Amygdala (tissue), 56 donors: ENCODE measurements around the gene METTL27.

Experiments
- DNase-seq, 56 donors: peaks; one replicate each; lab custom pipeline; 2025; lab: John Stamatoyannopoulos, UW

METTL27 gene

DNA sequence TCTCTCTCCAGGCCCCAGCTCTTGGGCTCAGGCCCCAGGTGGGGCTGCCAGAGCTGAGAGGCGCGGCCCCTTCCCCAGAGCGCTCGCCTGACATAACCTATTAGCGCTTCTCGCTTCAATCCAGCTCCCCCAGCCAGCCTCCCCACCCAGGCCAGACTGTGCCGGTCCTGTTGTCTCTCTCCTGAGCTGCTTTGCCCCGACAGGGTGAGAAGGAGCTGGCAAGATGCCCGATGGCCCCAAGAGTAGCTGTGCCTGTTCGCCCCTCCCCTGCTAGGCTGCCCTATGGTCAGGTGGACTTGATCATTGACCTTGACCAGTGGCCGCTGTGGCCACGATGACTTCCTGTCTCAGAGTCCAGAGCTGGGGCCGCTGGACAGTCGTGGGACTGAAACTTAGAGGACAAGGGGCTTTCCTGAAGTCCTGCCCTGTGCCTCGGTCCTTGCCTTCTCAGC, 27.8 kb upstream of the METTL27 start:
- peak in 2 of 56 donors; percentile 8 to 14 for DNase-seq

DNA sequence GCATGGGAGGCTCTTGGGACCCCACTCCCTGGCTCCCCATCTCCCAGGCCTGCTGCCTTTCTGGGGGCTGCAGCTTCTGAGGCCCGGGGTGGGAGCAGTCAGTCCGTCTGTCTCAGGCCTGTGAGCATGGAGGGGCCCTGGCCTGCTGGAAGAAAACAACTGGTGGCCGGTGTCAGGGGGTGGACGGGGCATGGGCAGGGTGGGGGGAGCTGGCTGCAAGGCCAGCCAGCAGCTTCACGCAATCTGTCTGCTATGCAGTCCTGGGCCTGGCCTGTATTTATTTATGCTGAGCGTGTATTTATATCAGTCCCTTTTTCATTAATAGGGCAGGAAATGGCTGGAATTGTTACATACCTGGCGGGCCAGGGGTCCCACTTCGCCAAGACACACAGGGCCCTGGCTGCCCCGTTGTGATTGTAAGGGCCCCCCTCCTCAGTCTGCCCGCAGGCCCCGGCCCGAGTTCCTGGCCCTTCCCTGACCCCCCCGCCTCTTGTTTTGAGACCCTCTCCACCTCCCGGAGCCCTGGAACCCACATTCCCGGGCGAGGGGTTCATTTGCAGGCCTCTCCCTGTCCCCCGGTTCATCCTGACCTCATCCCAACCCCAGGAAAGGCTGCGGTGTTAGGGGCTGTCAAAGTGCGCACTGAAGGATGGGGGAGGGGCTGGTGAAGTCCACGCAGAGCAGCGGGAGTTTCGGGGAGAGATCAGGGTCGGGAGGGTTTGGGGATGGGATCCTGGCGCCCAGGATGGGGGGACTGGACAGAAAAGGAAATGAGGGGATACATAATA, 26.9 kb upstream of the METTL27 start:
- no peak for DNase-seq

- no peak for DNase-seq
Measured at GRCh38 chr7:73866446-73866767, 24.1 kb upstream of the METTL27 start.

GRCh38 chr7:73865738-73866445, 23.6 kb upstream of the METTL27 start:
- peak in 27 of 56 donors; percentile 3 to 48 (median 11) for DNase-seq

DNA sequence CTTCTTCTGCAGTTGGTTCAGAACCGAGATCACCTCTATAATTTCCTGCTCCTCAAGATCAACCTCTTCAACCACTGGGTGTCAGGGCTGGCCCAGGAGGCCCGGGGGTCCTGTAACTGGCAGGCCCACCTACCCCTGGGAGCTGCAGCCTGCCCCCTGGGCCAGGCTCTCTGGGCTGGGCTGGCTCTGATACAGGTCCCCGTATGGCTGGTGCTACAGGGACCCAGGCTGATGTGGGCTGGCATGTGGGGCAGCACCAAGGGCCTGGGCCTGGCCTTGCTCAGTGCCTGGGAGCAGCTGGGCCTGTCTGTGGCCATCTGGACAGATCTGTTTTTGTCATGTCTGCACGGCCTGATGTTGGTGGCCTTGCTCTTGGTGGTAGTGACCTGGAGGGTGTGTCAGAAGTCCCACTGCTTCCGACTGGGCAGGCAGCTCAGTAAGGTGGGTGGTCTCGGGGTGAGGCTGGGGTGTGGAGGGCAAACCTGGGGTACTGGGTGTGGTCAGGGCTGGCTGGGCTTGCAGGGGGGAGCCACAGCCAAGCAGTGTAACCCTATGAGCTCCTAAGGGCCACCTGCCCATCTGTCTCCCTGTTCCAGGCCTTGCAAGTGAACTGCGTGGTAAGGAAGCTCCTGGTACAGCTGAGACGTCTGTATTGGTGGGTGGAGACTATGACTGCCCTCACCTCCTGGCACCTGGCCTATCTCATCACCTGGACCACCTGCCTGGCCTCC, 22.8 kb upstream of the METTL27 start:
- no peak for DNase-seq

DNA sequence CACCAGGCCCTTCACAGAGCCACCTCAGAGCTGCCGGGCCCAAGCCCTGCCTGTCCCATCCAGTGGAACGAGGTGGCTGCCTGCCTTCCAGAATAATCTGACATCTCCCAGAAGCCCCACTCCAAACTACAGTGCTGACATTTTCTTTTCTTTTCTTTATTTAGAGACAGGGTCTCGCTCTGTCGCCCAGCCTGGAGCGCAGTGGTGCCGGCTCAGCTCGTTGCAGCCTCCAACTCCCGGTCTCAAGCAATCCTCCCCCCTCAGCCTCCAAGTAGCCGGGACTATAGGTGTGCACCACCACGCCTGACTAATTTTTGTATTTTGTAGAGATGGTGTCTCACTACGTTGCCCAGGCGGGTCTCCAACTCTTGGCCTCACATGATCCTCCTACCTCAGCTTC, 19.0 kb upstream of the METTL27 start:
- DNase-seq: no peak

DNA sequence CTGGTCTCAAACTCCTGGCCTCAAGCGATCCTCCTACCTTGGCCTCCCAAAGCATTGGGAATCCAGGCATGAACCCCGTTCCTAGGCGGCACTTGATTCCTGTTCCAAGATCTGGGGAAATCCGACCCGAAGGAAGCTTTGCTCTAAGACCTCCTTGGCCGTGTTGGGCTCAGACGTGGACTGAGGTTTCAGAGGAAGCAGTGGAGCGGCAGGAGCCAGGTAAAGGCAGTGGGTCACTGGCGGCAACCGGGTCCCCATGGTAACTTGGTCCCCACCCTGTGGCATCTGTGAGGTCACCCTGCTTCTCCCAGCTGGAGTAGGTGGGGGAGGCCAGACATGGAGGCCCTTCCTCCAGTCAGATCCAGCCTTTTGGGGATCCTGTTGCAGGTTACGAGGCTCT, 18.5 kb upstream of the METTL27 start, which contains the start of gene TMEM270:
TMEM270 (plus strand) TSS at position 301 of the 400 bp plus-strand sequence; CDS start at position 337, 36 bp downstream.
- no peak for DNase-seq

DNA sequence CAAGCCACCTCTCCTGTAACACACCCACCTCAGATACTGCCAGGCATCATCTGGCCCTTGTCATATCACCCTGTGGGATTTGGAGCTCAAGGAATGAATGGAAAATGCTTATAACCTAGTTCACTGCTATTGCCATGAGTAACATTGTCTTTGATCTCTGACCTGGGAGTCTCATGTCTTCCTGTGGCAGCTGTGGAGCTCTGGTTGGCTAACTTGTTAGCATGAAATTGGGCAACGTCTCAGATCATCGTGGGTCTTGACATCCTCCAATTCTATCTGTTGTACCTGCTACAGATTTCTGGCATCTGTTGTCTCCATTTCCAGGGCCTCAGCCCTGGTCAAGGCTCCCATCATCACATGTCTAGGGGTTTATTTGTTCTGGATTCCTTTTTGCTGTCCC, 16.5 kb upstream of the METTL27 start:
- no peak for DNase-seq

GRCh38 chr7:73856941-73857340, 14.6 kb upstream of the METTL27 start:
- DNase-seq: no peak

DNA sequence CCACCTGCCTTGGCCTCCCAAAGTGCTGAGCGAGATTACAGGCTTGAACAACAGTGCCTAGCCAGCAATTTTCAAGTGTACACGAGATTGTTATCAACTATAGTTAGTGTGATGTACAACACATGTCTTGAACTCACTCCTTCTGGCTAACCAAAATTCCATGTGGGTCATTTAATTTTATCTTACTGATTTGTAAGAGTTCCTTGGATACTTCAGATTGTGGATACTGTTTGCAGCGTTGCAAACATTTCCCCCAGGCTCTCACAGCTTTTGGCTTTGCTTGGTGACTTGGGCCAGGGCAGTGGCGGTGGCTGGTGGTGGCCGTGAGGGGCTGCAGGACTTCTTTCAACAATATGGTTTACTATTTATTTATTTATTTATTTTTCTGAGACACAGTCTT, 10.2 kb upstream of the METTL27 start:
- DNase-seq: no peak

DNA sequence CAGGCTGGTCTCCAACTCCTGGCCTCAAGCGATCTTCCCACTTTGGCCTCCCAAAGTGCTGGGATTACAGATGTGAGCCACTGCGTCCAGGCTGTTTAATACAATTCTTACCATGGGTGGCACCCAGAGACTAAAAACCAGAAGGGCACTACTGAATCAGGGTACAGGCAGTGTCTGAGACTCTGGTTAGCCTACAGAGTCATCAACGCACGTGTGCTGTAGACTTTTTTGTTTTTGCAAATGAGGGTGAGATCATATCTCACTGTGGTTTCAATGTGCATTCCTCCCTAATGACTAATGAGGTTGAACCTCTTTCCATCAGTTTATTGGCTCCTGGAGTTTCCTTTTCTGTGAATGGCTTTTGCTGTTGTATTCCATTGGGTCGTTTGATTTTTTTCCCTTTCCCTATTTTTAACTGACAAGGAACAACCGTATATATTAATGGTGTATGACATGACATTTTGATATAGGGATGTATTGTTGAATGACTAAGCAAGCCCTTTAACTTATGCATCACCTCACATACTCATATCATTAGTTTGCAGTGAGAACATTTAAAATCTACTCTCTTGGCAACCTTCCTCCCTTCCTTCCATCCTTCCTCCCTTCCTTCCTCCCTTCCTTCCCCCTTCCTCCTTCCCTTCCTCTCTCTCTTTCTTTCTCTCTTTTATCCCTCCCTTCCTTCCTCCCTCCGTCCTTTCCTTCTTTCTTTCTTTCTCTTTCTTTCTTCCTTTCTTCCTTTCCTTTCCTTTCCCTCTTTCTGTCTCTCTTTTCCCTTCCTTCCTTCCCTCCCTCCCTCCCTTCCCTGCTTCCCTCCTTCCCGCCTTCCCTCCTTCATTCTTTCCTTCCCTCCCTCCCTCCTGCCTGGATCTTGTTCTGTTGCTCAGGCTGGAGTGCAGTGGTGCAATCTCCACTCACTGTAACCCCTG, 9.4 kb upstream of the METTL27 start:
- no peak for DNase-seq

DNA sequence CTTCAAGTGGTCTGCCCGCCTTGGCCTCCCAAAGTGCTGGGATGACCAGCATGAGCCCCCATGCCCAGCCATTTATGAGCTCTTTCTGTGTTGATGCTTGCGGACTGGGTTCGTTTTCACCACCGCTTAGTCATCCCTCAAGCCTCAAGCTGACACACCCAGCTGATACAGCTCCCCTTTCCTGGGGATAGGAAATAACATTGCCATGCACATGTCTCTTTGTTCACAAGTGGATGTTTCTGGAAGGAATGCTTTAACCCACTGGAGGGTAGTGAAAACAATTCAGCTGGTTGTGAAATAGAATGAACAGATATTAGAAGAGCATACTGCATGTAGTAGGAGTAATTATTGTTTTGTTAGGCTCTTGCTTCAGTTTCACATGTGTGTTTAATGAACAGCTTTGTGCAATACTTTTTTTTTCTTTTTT, 8.5 kb upstream of the METTL27 start:
- DNase-seq: no peak

- no peak for DNase-seq
Measured at GRCh38 chr7:73847941-73848723, 5.8 kb upstream of the METTL27 start.

- DNase-seq: peak in 2 of 56 donors; percentile 20
Measured at GRCh38 chr7:73845701-73846195, 3.4 kb upstream of the METTL27 start.

GRCh38 chr7:73844848-73845460, 2.6 kb upstream of the METTL27 start:
- DNase-seq: no peak

DNA sequence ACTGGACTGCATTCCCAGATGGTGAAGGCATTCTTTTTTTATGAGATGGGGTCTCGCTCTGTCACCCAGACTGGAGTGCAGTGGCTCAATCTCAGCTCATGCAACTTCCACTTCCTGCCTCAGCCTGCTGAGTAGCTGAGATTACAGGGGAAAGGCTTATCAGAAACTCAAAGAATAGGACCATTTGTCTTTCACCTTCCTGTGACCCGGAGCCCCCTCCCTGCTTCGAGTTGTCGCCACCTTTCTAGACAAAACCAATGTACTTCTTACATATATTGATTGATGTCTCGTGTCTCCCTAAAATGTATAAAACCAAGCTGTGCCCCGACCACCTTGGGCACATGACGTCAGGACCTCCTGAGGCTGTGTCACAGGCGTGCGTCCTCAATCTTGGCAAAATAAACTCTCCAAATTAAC, 1.8 kb upstream of the METTL27 start:
- no peak for DNase-seq

DNA sequence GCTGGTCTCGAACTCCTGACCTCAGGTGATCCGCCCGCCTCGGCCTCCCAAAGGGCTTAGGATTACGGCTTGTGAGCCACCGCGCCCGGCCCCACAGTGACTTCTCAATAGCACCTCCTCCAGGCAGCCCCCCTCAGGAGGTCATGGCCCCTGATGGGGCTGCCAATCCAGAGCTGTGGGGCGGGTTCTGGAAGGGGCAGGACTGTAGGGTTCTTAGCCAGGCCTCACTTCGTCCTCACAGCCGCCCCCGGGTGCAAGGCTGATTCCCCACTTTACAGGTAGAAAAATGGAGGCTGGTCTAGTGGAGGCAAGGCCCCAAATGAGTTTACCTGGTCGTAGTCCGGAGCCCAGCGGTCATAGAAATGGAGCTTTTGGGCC, 638 bp downstream of the METTL27 start:
- DNase-seq: peak in 1 of 56 donors; percentile 25

- no peak for DNase-seq
Measured at GRCh38 chr7:73840715-73841379, 1.5 kb downstream of the METTL27 start.
